ENCODE measurements around the gene UNC5C.

DNA sequence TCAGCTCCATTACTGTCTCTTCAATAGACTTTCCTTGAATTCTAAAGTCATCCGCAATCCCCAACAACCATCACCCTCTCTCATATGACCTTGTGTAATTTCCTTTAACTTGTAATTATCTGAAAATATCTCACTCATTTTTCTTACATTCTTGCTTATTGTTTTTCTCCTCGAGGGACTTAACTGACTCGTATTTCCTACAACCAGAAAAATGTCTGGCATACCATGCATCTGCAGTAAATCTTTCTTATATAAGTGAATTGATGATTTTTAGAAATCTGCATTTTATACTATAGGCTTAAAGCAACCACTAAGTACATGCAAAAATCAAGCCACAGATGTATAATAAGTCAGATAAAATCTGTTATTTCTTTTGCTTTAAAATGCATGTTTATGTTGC lies 276.7 kb downstream of the UNC5C start:
- TF ChIP-seq, protein P1, sequence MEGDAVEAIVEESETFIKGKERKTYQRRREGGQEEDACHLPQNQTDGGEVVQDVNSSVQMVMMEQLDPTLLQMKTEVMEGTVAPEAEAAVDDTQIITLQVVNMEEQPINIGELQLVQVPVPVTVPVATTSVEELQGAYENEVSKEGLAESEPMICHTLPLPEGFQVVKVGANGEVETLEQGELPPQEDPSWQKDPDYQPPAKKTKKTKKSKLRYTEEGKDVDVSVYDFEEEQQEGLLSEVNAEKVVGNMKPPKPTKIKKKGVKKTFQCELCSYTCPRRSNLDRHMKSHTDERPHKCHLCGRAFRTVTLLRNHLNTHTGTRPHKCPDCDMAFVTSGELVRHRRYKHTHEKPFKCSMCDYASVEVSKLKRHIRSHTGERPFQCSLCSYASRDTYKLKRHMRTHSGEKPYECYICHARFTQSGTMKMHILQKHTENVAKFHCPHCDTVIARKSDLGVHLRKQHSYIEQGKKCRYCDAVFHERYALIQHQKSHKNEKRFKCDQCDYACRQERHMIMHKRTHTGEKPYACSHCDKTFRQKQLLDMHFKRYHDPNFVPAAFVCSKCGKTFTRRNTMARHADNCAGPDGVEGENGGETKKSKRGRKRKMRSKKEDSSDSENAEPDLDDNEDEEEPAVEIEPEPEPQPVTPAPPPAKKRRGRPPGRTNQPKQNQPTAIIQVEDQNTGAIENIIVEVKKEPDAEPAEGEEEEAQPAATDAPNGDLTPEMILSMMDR (IDR thresholded peaks at IDR 0.05; ENCODE audit: low read length) = no peak
- TF ChIP-seq EZH2 (IDR thresholded peaks at IDR 0.05; ENCODE audit: borderline replicate concordance, low read length) = no peak
